K562 (cell line): Measurements from ENCODE around the gene PSMD1. TPM values are rescaled to one million over a fixed set of nuclear protein-coding genes. Genes with fewer than 3 reads are reported as not detected.

ENCODE experiments used
- ATAC-seq: fragments of 200-7000 bp; cut with Tn5 transposase; 3 replicates; pipeline ENCODE4 v1.9.1; 2020; ENCODE audit warnings: moderate library complexity
- BruUV-seq: library from RNA; stranded (reverse); fragments of 400-500 nt; replicated peaks from 2 replicates; lab custom pipeline; 2021; lab: Mats Ljungman, UMichigan
- CTCF ChIA-PET: fragments of 300-600 bp; formaldehyde crosslinking; extraction: SDS; loops from one replicate; lab custom pipeline; 2021; ENCODE audit warnings: low intra/inter-chr PET ratio; lab: Yijun Ruan, JAX
- POLR2A ChIA-PET: fragments of 300-600, 350-650 bp; sonication (Branson Sonifier 250); formaldehyde crosslinking; extraction: SDS; loops from one replicate; lab custom pipeline; 2021; ENCODE audit warnings: antibody characterized with exemption, inconsistent platforms; lab: Yijun Ruan, JAX
- DNase-seq, 4 experiments: peaks; one replicate each; pipeline versions ENCODE4 v3.0.0 to v3.0.0-alpha.2; 2011 to 2018; ENCODE audit warnings: low spot score in 3 of 4, mixed read lengths in 3 of 4; ENCODE audit errors: extremely low read depth in 1 of 4
- FAIRE-seq: peaks from 2 replicates; lab custom pipeline; 2011; peaks lifted over from hg19 to GRCh38; lab: Jason Lieb, UNC
- H2AFZ ChIP-seq: 2 replicates; pipeline ENCODE4 v1.6.0; 2011; ENCODE audit warnings: low read depth, low read length, control low read depth, inconsistent platforms
- H3K27ac ChIP-seq: fragments of 200-600 bp; 3 replicates; pipeline ENCODE4 v1.8.0; 2011; ENCODE audit warnings: low read depth, mild to moderate bottlenecking, control low read depth, inconsistent platforms, low read length, moderate library complexity, mixed read lengths; ENCODE audit errors: extremely low read depth
- H3K27me3 ChIP-seq, 2 experiments: fragments of 300-600 bp in 1 of 2; 2 replicates in 1 of 2; 3 replicates in 1 of 2; pipeline versions ENCODE4 v1.6.0 to v1.8.0; 2011; ENCODE audit warnings: inconsistent platforms in 2 of 2, low read length in 2 of 2, mild to moderate bottlenecking in 1 of 2, mixed read lengths in 1 of 2, moderate library complexity in 1 of 2; ENCODE audit not compliant: control insufficient read depth in 2 of 2, insufficient read depth in 2 of 2
- H3K36me3 ChIP-seq: fragments of 300-600 bp; 3 replicates; pipeline ENCODE4 v1.8.0; 2011; ENCODE audit warnings: mild to moderate bottlenecking, low read length, inconsistent platforms; ENCODE audit not compliant: control insufficient read depth, insufficient read depth
- H3K4me1 ChIP-seq, 2 experiments: fragments of 200-600 bp in 1 of 2; replicated peaks in 1 of 2; 2 replicates in 1 of 2; 3 replicates in 1 of 2; pipeline versions ENCODE4 v1.5.1 to v1.8.0; 2011; ENCODE audit warnings: inconsistent platforms in 2 of 2, low read length in 2 of 2, mild to moderate bottlenecking in 1 of 2, mixed read lengths in 1 of 2, moderate library complexity in 1 of 2; ENCODE audit not compliant: control insufficient read depth in 2 of 2, insufficient read depth in 2 of 2
- H3K4me2 ChIP-seq: 2 replicates; pipeline ENCODE4 v1.6.1; 2011; ENCODE audit warnings: low read length, control low read depth, inconsistent platforms, mixed read lengths; ENCODE audit not compliant: insufficient read depth
- H3K4me3 ChIP-seq: fragments of 200-600 bp; sonication (generic), shearing (Covaris generic); 2 replicates; pipeline ENCODE4 v1.5.1; 2016; ENCODE audit warnings: control low read depth, inconsistent platforms
- H3K79me2 ChIP-seq: fragments of 200-600 bp; 3 replicates; pipeline ENCODE4 v1.8.0; 2011; ENCODE audit warnings: low read length, inconsistent platforms; ENCODE audit not compliant: control insufficient read depth, insufficient read depth
- H3K9ac ChIP-seq, 2 experiments: 2 replicates each; pipeline versions ENCODE4 v1.6.0 to v1.6.1; 2011; ENCODE audit warnings: low read depth in 2 of 2, low read length in 2 of 2, control low read depth in 1 of 2, inconsistent platforms in 1 of 2, mild to moderate bottlenecking in 1 of 2, mixed read lengths in 1 of 2; ENCODE audit not compliant: insufficient read depth in 1 of 2
- H3K9me1 ChIP-seq: one replicate; pipeline ENCODE4 v1.6.0; 2011; ENCODE audit warnings: inconsistent platforms, mild to moderate bottlenecking, low read length, moderate library complexity; ENCODE audit not compliant: control insufficient read depth, insufficient read depth
- H3K9me3 ChIP-seq: replicated peaks from 2 replicates; pipeline ENCODE4 v1.5.1; 2011; ENCODE audit warnings: low read depth, low read length, inconsistent platforms; ENCODE audit not compliant: control insufficient read depth, insufficient read depth
- H4K20me1 ChIP-seq: replicated peaks from 2 replicates; pipeline ENCODE4 v1.6.1; 2011; ENCODE audit warnings: low read length, inconsistent platforms, mixed read lengths; ENCODE audit not compliant: control insufficient read depth, insufficient read depth
- CC2D1A ChIP-seq: fragments of 450-650 bp; IDR thresholded peaks from 2 replicates; pipeline ENCODE4 v1.6.1; 2017; ENCODE audit warnings: mild to moderate bottlenecking
- ETS1 ChIP-seq: conservative IDR thresholded peaks from 2 replicates; pipeline ENCODE4 v1.6.1; 2011; ENCODE audit warnings: low read depth, mild to moderate bottlenecking, low read length; ENCODE audit not compliant: control insufficient read depth
- MBD1 ChIP-seq: fragments of 250-450 bp; sonication (Bioruptor Pico); IDR thresholded peaks from 2 replicates; pipeline ENCODE4 v1.8.0; 2022; ENCODE audit warnings: inconsistent platforms
- NFIX ChIP-seq: fragments of 250-450 bp; sonication (Bioruptor Pico); IDR thresholded peaks from 2 replicates; pipeline ENCODE4 v1.4.0; 2020; ENCODE audit warnings: low read depth, mild to moderate bottlenecking, moderate library complexity
- SAFB2 ChIP-seq: fragments of 200-400 bp; formaldehyde crosslinking; IDR thresholded peaks from 2 replicates; pipeline ENCODE4 v1.6.1; 2018; ENCODE audit warnings: borderline replicate concordance, low read length, low read depth, moderate library complexity; ENCODE audit not compliant: severe bottlenecking
- TCF7 ChIP-seq: sonication (generic); IDR thresholded peaks from 2 replicates; pipeline ENCODE4 v1.6.1; 2016; ENCODE audit warnings: antibody characterized with exemption, borderline replicate concordance
- U2AF2 ChIP-seq: fragments of 200-400 bp; formaldehyde crosslinking; optimal IDR thresholded peaks from 2 replicates; pipeline ENCODE3; 2017; ENCODE audit warnings: low read depth, mild to moderate bottlenecking, low read length
- YBX1 ChIP-seq: fragments of 450-650 bp; IDR thresholded peaks from 2 replicates; pipeline ENCODE4 v1.7.1; 2016; ENCODE audit warnings: mild to moderate bottlenecking
- ZNF764 ChIP-seq: fragments of 250-450 bp; sonication (Bioruptor Pico); IDR thresholded peaks from 2 replicates; pipeline ENCODE4 v1.4.0; 2020; ENCODE audit warnings: low read depth, mild to moderate bottlenecking, moderate library complexity
- WGBS: fragments of 100-300 bp; shearing (Covaris generic); methylation state at CpG from one replicate; pipeline ENCODE4 v1.1.6; 2016; ENCODE audit warnings: low coverage, mixed read lengths; ENCODE audit not compliant: insufficient coverage; ENCODE audit errors: missing lambda C conversion rate; 5-methylcytosine and 5-hydroxymethylcytosine counted together
- in situ Hi-C: fragments of 300-500 bp; cut with MboI; formaldehyde crosslinking; loops from 4 replicates; pipeline ENCODE4 v1.15.0; 2018; ENCODE audit warnings: inconsistent platforms, mixed read lengths
- intact Hi-C: fragments of 100-400 bp; cut with micrococcal nuclease; formaldehyde crosslinking; loops from 2 replicates; pipeline ENCODE4 v1.14.2; 2022
- polyA plus RNA-seq, 8 experiments: library from polyadenylated mRNA; depleted of rRNA in 4 of 8; stranded (reverse) in 5 of 8; unstranded in 3 of 8; fragments of >200 nt; fragmentation: Nextera tagmentation in 2 of 8; fragmentation: Illumina TruSeq in 1 of 8; extraction: Ambion mirVana in 2 of 8; extraction: Trizol in 1 of 8; gene quantifications; 2 replicates each; pipeline versions ENCODE4 v1.2.1 to v1.2.3, GENCODE V29; 2011 to 2014; ENCODE audit warnings: inconsistent platforms in 1 of 8, missing spikeins in 1 of 8
- total RNA-seq, 7 experiments: library from RNA; depleted of rRNA in 6 of 7; stranded (reverse); fragments of >200 nt in 6 of 7; fragmentation: Illumina TruSeq in 2 of 7; extraction: Trizol in 2 of 7; gene quantifications; 2 replicates each; pipeline versions ENCODE4 v1.2.1 to v1.2.3, GENCODE V29; 2011 to 2021; ENCODE audit warnings: low replicate concordance in 1 of 7

The PSMD1 gene
- total and polyA plus RNA-seq, 9 of the 15 experiments (the other 6 are each of a cell fraction or from before 2014, with no cell fraction given): 100 to 257 (median 147) TPM

- in situ Hi-C loops (no loop called here), intact Hi-C loops (no loop called here)
- peaks cover 3 to 18% of the 10 kb centered on the region in 2 experiments; a peak in 3 of 5 replicates for H3K27me3 ChIP-seq
- TF ChIP-seq CC2D1A (no peak), TCF7 (no peak), ZNF764 (CRISPR knock-in tag) (no peak), MBD1 (CRISPR knock-in tag) (no peak), U2AF2 (no peak), NFIX (CRISPR knock-in tag) (no peak), ETS1 (no peak), SAFB2 (no peak), YBX1 (no peak)
- no TSS peak for BruUV-seq
- peaks cover 0 to 4% of the 10 kb centered on the region in 2 experiments; a peak in 2 of 5 replicates for H3K4me1 ChIP-seq
- DNase-seq: no peak
- no peaks in the 10 kb centered on the region for H3K79me2 ChIP-seq
- H3K9ac ChIP-seq: no peak overlapping the region
- H3K36me3 ChIP-seq: no peaks in the 10 kb centered on the region
- ChIA-PET POLR2A (no interaction called here), CTCF (no interaction called here)
- H4K20me1 ChIP-seq: no peaks in the 10 kb centered on the region
- WGBS: 3% methylated on average over 7 of the region's 8 CpGs
- no peak overlapping the region for H3K27ac ChIP-seq
- no peaks in the 10 kb centered on the region for H3K9me3 ChIP-seq
- H3K4me2 ChIP-seq: no peak overlapping the region
- no peak overlapping the region for H3K4me3 ChIP-seq
- no peak for ATAC-seq
- no peaks in the 10 kb centered on the region for H3K9me1 ChIP-seq
- H2AFZ ChIP-seq: no peak overlapping the region
- no peak for FAIRE-seq
Observed at GRCh38 chr2:231047274-231047922, 9.3 kb upstream of the PSMD1 start.
